Fibroblast of lung (primary cell): Measurements from ENCODE around the gene HCN3.

Source experiments
- EZH2 ChIP-seq: IDR thresholded peaks from 2 replicates; pipeline ENCODE4 v1.5.1; 2012; ENCODE audit warnings: low read length, control low read depth, mild to moderate bottlenecking; ENCODE audit errors: missing control alignments
- TF ChIP-seq, protein P1 (sequence below), 2 donors: IDR thresholded peaks in 1 of 2; conservative IDR thresholded peaks in 1 of 2; 1 replicate in 1 of 2; 2 replicates in 1 of 2; pipeline ENCODE4 v1.5.1; 2011 to 2012; ENCODE audit warnings: low read length in 2 of 2, control low read depth in 1 of 2, inconsistent platforms in 1 of 2, low read depth in 1 of 2, mild to moderate bottlenecking in 1 of 2

DNA sequence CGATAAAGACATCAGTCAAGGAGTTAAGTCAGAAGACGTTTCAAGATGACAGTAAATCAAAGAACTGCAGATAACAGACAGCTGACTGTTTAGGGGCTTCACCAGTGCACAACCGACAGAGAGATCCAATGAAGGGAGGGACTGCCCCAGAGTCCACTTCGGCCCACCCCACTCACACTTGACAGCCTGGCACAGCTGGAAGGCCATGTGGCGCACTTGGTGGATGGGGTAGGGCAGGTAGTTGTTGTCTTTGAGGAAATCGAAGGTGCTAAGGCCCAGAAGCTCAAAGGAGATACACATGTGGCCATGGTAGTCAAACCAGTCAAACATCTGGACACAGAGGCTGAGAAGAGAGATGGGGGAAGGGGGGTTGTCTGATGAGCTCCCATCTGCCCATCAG, 10.7 kb upstream of the HCN3 start:
- no peak for TF ChIP-seq EZH2
- TF ChIP-seq, protein P1, sequence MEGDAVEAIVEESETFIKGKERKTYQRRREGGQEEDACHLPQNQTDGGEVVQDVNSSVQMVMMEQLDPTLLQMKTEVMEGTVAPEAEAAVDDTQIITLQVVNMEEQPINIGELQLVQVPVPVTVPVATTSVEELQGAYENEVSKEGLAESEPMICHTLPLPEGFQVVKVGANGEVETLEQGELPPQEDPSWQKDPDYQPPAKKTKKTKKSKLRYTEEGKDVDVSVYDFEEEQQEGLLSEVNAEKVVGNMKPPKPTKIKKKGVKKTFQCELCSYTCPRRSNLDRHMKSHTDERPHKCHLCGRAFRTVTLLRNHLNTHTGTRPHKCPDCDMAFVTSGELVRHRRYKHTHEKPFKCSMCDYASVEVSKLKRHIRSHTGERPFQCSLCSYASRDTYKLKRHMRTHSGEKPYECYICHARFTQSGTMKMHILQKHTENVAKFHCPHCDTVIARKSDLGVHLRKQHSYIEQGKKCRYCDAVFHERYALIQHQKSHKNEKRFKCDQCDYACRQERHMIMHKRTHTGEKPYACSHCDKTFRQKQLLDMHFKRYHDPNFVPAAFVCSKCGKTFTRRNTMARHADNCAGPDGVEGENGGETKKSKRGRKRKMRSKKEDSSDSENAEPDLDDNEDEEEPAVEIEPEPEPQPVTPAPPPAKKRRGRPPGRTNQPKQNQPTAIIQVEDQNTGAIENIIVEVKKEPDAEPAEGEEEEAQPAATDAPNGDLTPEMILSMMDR (conservative IDR thresholded peaks at IDR 0.05 in 1 of 2, IDR thresholded peaks at IDR 0.05 in 1 of 2; ENCODE audit: low read depth in 1 of 2, low read length in 2 of 2), result no peak
